Natural killer cell (primary cell): Measurements from ENCODE around the gene ST6GALNAC4. TPM values are rescaled to one million over a fixed set of nuclear protein-coding genes. Genes with fewer than 3 reads are reported as not detected.

Experiments used
- ATAC-seq, 3 donors: fragments of 150-1000 bp in 2 of 3; fragments of 200-7000 bp in 1 of 3; cut with Tn5 transposase; 1 replicate in 1 of 3; 2 replicates in 2 of 3; pipeline ENCODE4 v1.10.0; 2021; ENCODE audit warnings: mild to moderate bottlenecking in 2 of 3, moderate library complexity in 2 of 3
- DNase-seq, 2 donors: peaks; one replicate each; pipeline versions ENCODE4 v3.0.0 to v3.0.0-alpha.2; 2013 to 2021; ENCODE audit warnings: mixed read lengths in 1 of 2
- H3K27ac ChIP-seq: one replicate; pipeline ENCODE4 v1.5.1; 2013; ENCODE audit warnings: mild to moderate bottlenecking, low read length
- H3K27me3 ChIP-seq: one replicate; pipeline ENCODE4 v1.6.1; 2013; ENCODE audit warnings: low read length; ENCODE audit not compliant: control insufficient read depth, insufficient read depth
- H3K36me3 ChIP-seq: one replicate; pipeline ENCODE4 v1.6.1; 2013; ENCODE audit warnings: low read length; ENCODE audit not compliant: control insufficient read depth, insufficient read depth
- H3K4me1 ChIP-seq: one replicate; pipeline ENCODE4 v1.6.1; 2013; ENCODE audit warnings: low read length; ENCODE audit not compliant: control insufficient read depth, insufficient read depth
- H3K4me3 ChIP-seq: one replicate; pipeline ENCODE4 v1.5.1; 2013; ENCODE audit warnings: low read length
- H3K9me3 ChIP-seq: one replicate; pipeline ENCODE4 v1.6.1; 2013; ENCODE audit warnings: low read length; ENCODE audit not compliant: control insufficient read depth, insufficient read depth
- H3K27ac Mint-ChIP-seq, 2 donors: one replicate each; pipeline ENCODE4 v1.8.0; 2022; ENCODE audit warnings: mild to moderate bottlenecking in 2 of 2, mixed read lengths in 2 of 2, moderate library complexity in 1 of 2
- H3K27me3 Mint-ChIP-seq, 2 donors: one replicate each; pipeline ENCODE4 v1.8.0; 2022; ENCODE audit warnings: low read depth in 2 of 2, mixed read lengths in 2 of 2
- H3K36me3 Mint-ChIP-seq: one replicate; pipeline ENCODE4 v1.8.0; 2022; ENCODE audit warnings: mixed read lengths
- H3K4me1 Mint-ChIP-seq, 2 donors: one replicate each; pipeline ENCODE4 v1.8.0; 2022; ENCODE audit warnings: mixed read lengths in 2 of 2
- H3K4me3 Mint-ChIP-seq: one replicate; pipeline ENCODE4 v1.8.0; 2022; ENCODE audit warnings: mild to moderate bottlenecking, moderate library complexity, mixed read lengths
- H3K9me3 Mint-ChIP-seq, 2 donors: one replicate each; pipeline ENCODE4 v1.8.0; 2022; ENCODE audit warnings: mixed read lengths in 2 of 2
- CTCF ChIP-seq: fragments of 200-600 bp; IDR thresholded peaks from one replicate; pipeline ENCODE4 v1.8.0; 2022; ENCODE audit warnings: antibody characterized with exemption
- WGBS: methylation state at CpG from one replicate; pipeline ENCODE4 v1.1.7; 2013; ENCODE audit warnings: missing lambda C conversion rate; ENCODE audit not compliant: insufficient coverage; 5-methylcytosine and 5-hydroxymethylcytosine counted together
- intact Hi-C: fragments of 100-400 bp; cut with micrococcal nuclease; formaldehyde crosslinking; loops from one replicate; pipeline ENCODE4 v1.14.2; 2022
- total RNA-seq, 4 donors: library from RNA; stranded (reverse); fragments of 120-200 nt in 1 of 4; gene quantifications; one replicate each; pipeline versions ENCODE4 v1.2.3 to v1.2.4, GENCODE V29; 2013 to 2022

Gene ST6GALNAC4
- total RNA-seq, 3 donors from 2014 or later (not counting 1 experiment from before 2014, with no cell fraction given) = 18.8 to 33.0 (median 20.4) TPM

GRCh38 chr9:127963041-127963358 is 46.2 kb upstream of the ST6GALNAC4 start:
- DNase-seq (no peak), ATAC-seq (no peak)
- Mint-ChIP-seq H3K4me1 (peaks cover 6 to 10% of the 10 kb centered on the region in 2 donors), H3K4me3 (no peak overlapping the region), H3K9me3 (no peaks in the 10 kb centered on the region), H3K27ac (no peak overlapping the region), H3K36me3 (no peaks in the 10 kb centered on the region), H3K27me3 (no peaks in the 10 kb centered on the region)
- Histone ChIP-seq H3K36me3 (no peaks in the 10 kb centered on the region), H3K9me3 (no peaks in the 10 kb centered on the region), H3K4me3 (no peak overlapping the region), H3K27ac (no peak overlapping the region), H3K27me3 (no peaks in the 10 kb centered on the region), H3K4me1 (peaks cover 58% of the 10 kb centered on the region)
- no peak for TF ChIP-seq CTCF
- intact Hi-C loops = no loop called here
- WGBS = 86% methylated on average over 3 of the region's 3 CpGs

- Histone ChIP-seq H3K4me1 (peaks cover 51% of the 10 kb centered on the region), H3K4me3 (no peak overlapping the region), H3K27ac (no peak overlapping the region), H3K36me3 (no peaks in the 10 kb centered on the region), H3K9me3 (no peaks in the 10 kb centered on the region), H3K27me3 (no peaks in the 10 kb centered on the region)
- Mint-ChIP-seq H3K27ac (no peak overlapping the region), H3K4me3 (no peak overlapping the region), H3K9me3 (no peaks in the 10 kb centered on the region), H3K36me3 (no peaks in the 10 kb centered on the region), H3K27me3 (no peaks in the 10 kb centered on the region), H3K4me1 (peaks cover 6 to 10% of the 10 kb centered on the region in 2 donors)
- intact Hi-C loops = no loop called here
- no peak for DNase-seq
- TF ChIP-seq CTCF = no peak
- ATAC-seq = no peak
- WGBS = 60% methylated on average over 3 of the region's 3 CpGs
These were observed 45.4 kb upstream of the ST6GALNAC4 start for GRCh38 chr9:127962278-127962677.

GRCh38 chr9:127961613-127962155 is 44.8 kb upstream of the ST6GALNAC4 start:
- peaks cover 6 to 10% of the 10 kb centered on the region in 2 donors for H3K4me1 Mint-ChIP-seq
- H3K27ac Mint-ChIP-seq = no peak overlapping the region
- H3K9me3 Mint-ChIP-seq = no peaks in the 10 kb centered on the region
- TF ChIP-seq CTCF = no peak
- intact Hi-C loops = no loop called here
- Histone ChIP-seq H3K4me1 (peaks cover 45% of the 10 kb centered on the region), H3K4me3 (no peak overlapping the region), H3K27me3 (no peaks in the 10 kb centered on the region), H3K27ac (no peak overlapping the region), H3K36me3 (no peaks in the 10 kb centered on the region), H3K9me3 (no peaks in the 10 kb centered on the region)
- H3K36me3 Mint-ChIP-seq = no peaks in the 10 kb centered on the region
- H3K4me3 Mint-ChIP-seq = no peak overlapping the region
- H3K27me3 Mint-ChIP-seq = no peaks in the 10 kb centered on the region
- WGBS = 95% methylated on average over 13 of the region's 13 CpGs
- no peak for DNase-seq
- no peak for ATAC-seq

- Mint-ChIP-seq H3K9me3 (no peaks in the 10 kb centered on the region), H3K36me3 (no peaks in the 10 kb centered on the region), H3K4me3 (no peak overlapping the region), H3K27me3 (no peaks in the 10 kb centered on the region), H3K4me1 (peaks cover 6 to 10% of the 10 kb centered on the region in 2 donors), H3K27ac (no peak overlapping the region)
- DNase-seq = no peak
- WGBS = 96% methylated on average over 2 of the region's 2 CpGs
- Histone ChIP-seq H3K9me3 (no peaks in the 10 kb centered on the region), H3K27me3 (no peaks in the 10 kb centered on the region), H3K36me3 (no peaks in the 10 kb centered on the region), H3K27ac (no peak overlapping the region), H3K4me1 (peaks cover 39% of the 10 kb centered on the region), H3K4me3 (no peak overlapping the region)
- TF ChIP-seq CTCF = no peak
- intact Hi-C loops = no loop called here
- ATAC-seq = peak in 1 of 3 donors; percentile 15
These were observed 44.3 kb upstream of the ST6GALNAC4 start for GRCh38 chr9:127961155-127961490.
